CD14-positive monocyte (primary cell): ENCODE data around the gene PPM1M. TPM values are rescaled to one million over a fixed set of nuclear protein-coding genes. Genes with fewer than 3 reads are reported as not detected.
"Not testable (repeated sequence)": the region's sequence is repeated elsewhere in the genome, so short reads cannot be mapped to it uniquely, and the experiment has no call there.

Experiments used
- DNase-seq, 3 donors: peaks; one replicate each; pipeline ENCODE4 v3.0.0-alpha.2; 2011 to 2022
- H2AFZ ChIP-seq: 2 replicates; pipeline ENCODE4 v1.6.0; 2012; ENCODE audit warnings: mild to moderate bottlenecking, low read depth, low read length, inconsistent platforms; ENCODE audit not compliant: insufficient read depth, poor library complexity, severe bottlenecking
- H3K27ac ChIP-seq, 2 donors: 1 replicate in 1 of 2; 2 replicates in 1 of 2; pipeline ENCODE4 v1.5.1; 2012 to 2013; ENCODE audit warnings: low read length in 2 of 2, control low read depth in 1 of 2, inconsistent platforms in 1 of 2, low read depth in 1 of 2, mild to moderate bottlenecking in 1 of 2
- H3K27me3 ChIP-seq, 2 donors: one replicate each; pipeline versions ENCODE4 v1.6.0 to v1.6.1; 2011 to 2013; ENCODE audit warnings: low read length in 2 of 2; ENCODE audit not compliant: control insufficient read depth in 2 of 2, insufficient read depth in 2 of 2
- H3K36me3 ChIP-seq, 2 donors: replicated peaks in 1 of 2; 1 replicate in 1 of 2; 2 replicates in 1 of 2; pipeline versions ENCODE4 v1.5.1 to v1.6.1; 2012 to 2013; ENCODE audit warnings: low read length in 2 of 2, control low read depth in 1 of 2, inconsistent platforms in 1 of 2, mild to moderate bottlenecking in 1 of 2; ENCODE audit not compliant: insufficient read depth in 2 of 2, control insufficient read depth in 1 of 2
- H3K4me1 ChIP-seq, 2 donors: 1 replicate in 1 of 2; 2 replicates in 1 of 2; pipeline versions ENCODE4 v1.5.1 to v1.6.1; 2012 to 2013; ENCODE audit warnings: low read length in 2 of 2, control low read depth in 1 of 2, inconsistent platforms in 1 of 2, mild to moderate bottlenecking in 1 of 2, moderate library complexity in 1 of 2; ENCODE audit not compliant: insufficient read depth in 2 of 2, control insufficient read depth in 1 of 2
- H3K4me2 ChIP-seq: replicated peaks from 2 replicates; pipeline ENCODE3; 2012; ENCODE audit warnings: low read length, moderate library complexity, mild to moderate bottlenecking; ENCODE audit not compliant: poor library complexity, severe bottlenecking; ENCODE audit errors: extremely low read depth
- H3K4me3 ChIP-seq, 3 experiments: fragments of 200-600 bp in 1 of 3; sonication (generic) in 1 of 3; replicated peaks in 1 of 3; 1 replicate in 2 of 3; 2 replicates in 1 of 3; pipeline ENCODE4 v1.5.1; 2011 to 2013; ENCODE audit warnings: low read length in 3 of 3, mild to moderate bottlenecking in 3 of 3, control low read depth in 2 of 3, low read depth in 2 of 3, inconsistent platforms in 1 of 3, moderate library complexity in 1 of 3
- H3K79me2 ChIP-seq: 2 replicates; pipeline ENCODE4 v1.6.0; 2012; ENCODE audit warnings: mild to moderate bottlenecking, control low read depth, inconsistent platforms, low read length, moderate library complexity; ENCODE audit not compliant: insufficient read depth
- H3K9ac ChIP-seq: 2 replicates; pipeline ENCODE4 v1.6.0; 2017; ENCODE audit warnings: low read length, mild to moderate bottlenecking; ENCODE audit not compliant: insufficient read depth, poor library complexity, severe bottlenecking
- H3K9me3 ChIP-seq, 2 donors: replicated peaks in 1 of 2; 1 replicate in 1 of 2; 2 replicates in 1 of 2; pipeline versions ENCODE4 v1.5.1 to v1.6.1; 2012 to 2013; ENCODE audit warnings: low read length in 2 of 2, control low read depth in 1 of 2; ENCODE audit not compliant: control insufficient read depth in 1 of 2, insufficient read depth in 1 of 2
- H4K20me1 ChIP-seq: 2 replicates; pipeline ENCODE4 v1.6.0; 2012; ENCODE audit warnings: mild to moderate bottlenecking, low read length, control low read depth, moderate library complexity; ENCODE audit not compliant: insufficient read depth
- H3K27ac Mint-ChIP-seq, 7 donors: one replicate each; pipeline ENCODE4 v1.8.0; 2020; ENCODE audit warnings: mild to moderate bottlenecking in 7 of 7, mixed read lengths in 7 of 7, moderate library complexity in 6 of 7, inconsistent platforms in 2 of 7
- H3K27me3 Mint-ChIP-seq, 3 donors: one replicate each; pipeline ENCODE4 v1.8.0; 2021 to 2022; ENCODE audit warnings: low read depth in 3 of 3, mild to moderate bottlenecking in 3 of 3, mixed read lengths in 3 of 3, moderate library complexity in 3 of 3, inconsistent platforms in 1 of 3
- H3K36me3 Mint-ChIP-seq, 2 donors: one replicate each; pipeline ENCODE4 v1.8.0; 2020; ENCODE audit warnings: mixed read lengths in 2 of 2, inconsistent platforms in 1 of 2, mild to moderate bottlenecking in 1 of 2
- H3K4me1 Mint-ChIP-seq: one replicate; pipeline ENCODE4 v1.8.0; 2020; ENCODE audit warnings: mild to moderate bottlenecking, mixed read lengths
- H3K4me3 Mint-ChIP-seq, 2 donors: one replicate each; pipeline ENCODE4 v1.8.0; 2020; ENCODE audit warnings: mild to moderate bottlenecking in 2 of 2, mixed read lengths in 2 of 2, moderate library complexity in 1 of 2
- H3K9me3 Mint-ChIP-seq, 7 donors: one replicate each; pipeline ENCODE4 v1.8.0; 2020 to 2022; ENCODE audit warnings: mixed read lengths in 7 of 7, mild to moderate bottlenecking in 6 of 7, moderate library complexity in 6 of 7, inconsistent platforms in 2 of 7
- WGBS: methylation state at CpG from one replicate; pipeline ENCODE4 v1.1.5; 2013; ENCODE audit warnings: missing lambda C conversion rate; ENCODE audit not compliant: insufficient coverage; 5-methylcytosine and 5-hydroxymethylcytosine counted together
- intact Hi-C, 2 donors: fragments of 100-400 bp; cut with micrococcal nuclease; formaldehyde crosslinking; loops; one replicate each; pipeline versions ENCODE4 v1.15.0 to v1.15.1; 2023
- polyA plus RNA-seq, 3 donors: library from polyadenylated mRNA; depleted of rRNA in 1 of 3; unstranded in 2 of 3; stranded (reverse) in 1 of 3; fragments of 300-500 nt in 2 of 3; fragments of >200 nt in 1 of 3; fragmentation: Illumina TruSeq in 2 of 3; gene quantifications; 1 replicate in 2 of 3; 2 replicates in 1 of 3; pipeline ENCODE4 v1.2.3, GENCODE V29; 2012 to 2021
- TF ChIP-seq, protein P1 (sequence below): fragments of 200-600 bp; IDR thresholded peaks from one replicate; pipeline ENCODE4 v1.8.0; 2022; ENCODE audit warnings: antibody characterized with exemption, mild to moderate bottlenecking

The PPM1M gene
- polyA plus RNA-seq, 3 donors, result 92.8 to 144 (median 120) TPM

DNA sequence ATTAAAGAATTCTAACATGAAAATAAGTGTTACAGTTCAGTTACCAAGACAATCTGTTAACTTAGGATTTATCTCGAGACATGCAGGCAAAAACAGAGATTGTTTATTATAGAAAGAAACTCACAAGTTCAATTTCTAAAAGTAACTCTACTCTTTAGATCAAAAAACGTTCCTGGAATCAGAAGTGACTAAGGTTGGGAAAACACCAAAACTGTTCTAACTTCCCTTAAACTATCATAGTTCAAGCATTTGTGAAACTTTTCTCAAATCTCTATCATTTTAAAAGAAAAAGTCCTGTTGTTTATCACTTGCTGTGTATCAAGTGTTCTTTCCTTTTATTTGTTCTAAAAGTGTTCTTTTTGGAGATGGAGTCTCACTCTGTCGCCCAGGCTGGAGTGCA, 24.2 kb downstream of the PPM1M start:
- TF ChIP-seq, protein P1, sequence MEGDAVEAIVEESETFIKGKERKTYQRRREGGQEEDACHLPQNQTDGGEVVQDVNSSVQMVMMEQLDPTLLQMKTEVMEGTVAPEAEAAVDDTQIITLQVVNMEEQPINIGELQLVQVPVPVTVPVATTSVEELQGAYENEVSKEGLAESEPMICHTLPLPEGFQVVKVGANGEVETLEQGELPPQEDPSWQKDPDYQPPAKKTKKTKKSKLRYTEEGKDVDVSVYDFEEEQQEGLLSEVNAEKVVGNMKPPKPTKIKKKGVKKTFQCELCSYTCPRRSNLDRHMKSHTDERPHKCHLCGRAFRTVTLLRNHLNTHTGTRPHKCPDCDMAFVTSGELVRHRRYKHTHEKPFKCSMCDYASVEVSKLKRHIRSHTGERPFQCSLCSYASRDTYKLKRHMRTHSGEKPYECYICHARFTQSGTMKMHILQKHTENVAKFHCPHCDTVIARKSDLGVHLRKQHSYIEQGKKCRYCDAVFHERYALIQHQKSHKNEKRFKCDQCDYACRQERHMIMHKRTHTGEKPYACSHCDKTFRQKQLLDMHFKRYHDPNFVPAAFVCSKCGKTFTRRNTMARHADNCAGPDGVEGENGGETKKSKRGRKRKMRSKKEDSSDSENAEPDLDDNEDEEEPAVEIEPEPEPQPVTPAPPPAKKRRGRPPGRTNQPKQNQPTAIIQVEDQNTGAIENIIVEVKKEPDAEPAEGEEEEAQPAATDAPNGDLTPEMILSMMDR, result no peak
- Histone ChIP-seq H3K4me3 (peak overlapping the region in 1 of 3 experiments; percentile 61), H3K79me2 (peaks cover 96% of the 10 kb centered on the region), H3K36me3 (peaks cover 51 to 81% of the 10 kb centered on the region in 2 donors), H3K4me2 (peak overlapping the region; percentile 63), H3K4me1 (peaks cover 34 to 53% of the 10 kb centered on the region in 2 donors), H3K9me3 (no peaks in the 10 kb centered on the region), H4K20me1 (peaks cover 98% of the 10 kb centered on the region), H2AFZ (no peak overlapping the region), H3K27ac (peak overlapping the region; percentile 73 to 90), H3K27me3 (no peaks in the 10 kb centered on the region), H3K9ac (peak overlapping the region; percentile 52)
- Mint-ChIP-seq H3K27me3 (no peaks in the 10 kb centered on the region), H3K4me3 (peak overlapping the region; percentile 55 to 80), H3K9me3 (no peaks in the 10 kb centered on the region), H3K27ac (peak overlapping the region; percentile 93 to 98 (median 95)), H3K4me1 (peaks cover 50% of the 10 kb centered on the region), H3K36me3 (peaks cover 56 to 78% of the 10 kb centered on the region in 2 donors)
- intact Hi-C loops, result no loop called here
- 100% methylated on average over 1 of the region's 3 CpGs for WGBS
- DNase-seq, result peak in 2 of 3 donors; percentile 49 to 58

DNA sequence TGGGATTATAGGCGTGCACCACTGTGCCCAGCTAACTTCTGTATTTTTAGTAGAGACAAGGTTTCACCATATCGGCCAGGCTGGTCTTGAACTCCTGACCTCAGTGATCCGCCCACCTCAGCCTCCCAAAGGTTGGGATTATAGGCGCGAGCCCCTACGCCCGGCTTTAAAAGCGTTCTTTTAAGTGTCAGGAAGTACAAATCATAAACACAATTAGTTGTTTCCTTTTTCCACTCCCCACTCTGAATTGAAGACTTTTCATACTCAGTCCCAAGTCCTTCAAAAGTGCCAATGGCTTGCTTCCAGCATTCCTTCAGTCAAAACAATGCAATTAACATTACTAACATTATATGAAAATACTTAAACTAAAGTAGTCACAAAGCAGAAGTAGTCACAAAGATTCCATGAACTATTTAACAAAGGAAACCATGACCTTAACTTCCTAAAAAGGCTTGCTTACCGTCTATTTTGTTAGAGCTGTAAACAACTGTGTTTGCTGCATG, 24.7 kb downstream of the PPM1M start:
- 0% methylated on average over 1 of the region's 9 CpGs for WGBS

DNA sequence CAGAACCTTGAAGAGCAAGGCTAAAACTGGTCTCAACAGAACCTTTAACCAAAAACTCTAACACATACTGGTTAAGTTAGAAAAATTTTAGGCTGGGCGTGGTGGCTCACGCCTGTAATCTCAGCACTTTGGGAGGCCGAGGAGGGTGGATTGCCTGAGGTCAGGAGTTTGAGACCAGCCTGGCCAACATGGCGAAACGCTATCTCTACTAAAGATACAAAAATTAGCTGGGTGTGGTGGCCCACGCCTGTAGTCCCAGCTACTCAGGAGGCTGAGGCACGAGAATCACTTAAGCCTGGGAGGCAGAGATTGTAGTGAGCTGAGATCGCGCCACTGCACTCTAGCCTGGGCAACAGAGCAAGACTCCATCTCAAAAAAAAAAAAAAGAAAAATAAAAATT, 26.6 kb downstream of the PPM1M start:
- Histone ChIP-seq H3K36me3 (peaks cover 32 to 66% of the 10 kb centered on the region in 2 donors), H3K79me2 (peaks cover 100% of the 10 kb centered on the region), H3K27ac (peak overlapping the region in 1 of 2 donors; percentile 90), H3K4me1 (peaks cover 49 to 72% of the 10 kb centered on the region in 2 donors), H4K20me1 (peaks cover 97% of the 10 kb centered on the region)
- Mint-ChIP-seq H3K27ac (peak overlapping the region in 5 of 7 donors; percentile 2 to 98 (median 41)), H3K36me3 (peaks cover 46 to 75% of the 10 kb centered on the region in 2 donors), H3K4me1 (peaks cover 71% of the 10 kb centered on the region)
- DNase-seq, intact Hi-C loops, H3K27me3 ChIP-seq, H3K9ac ChIP-seq, H3K9me3 Mint-ChIP-seq, H3K4me2 ChIP-seq, H2AFZ ChIP-seq, H3K4me3 Mint-ChIP-seq, H3K27me3 Mint-ChIP-seq, H3K4me3 ChIP-seq, H3K9me3 ChIP-seq: not testable (repeated sequence)
- WGBS, result no CpG with 5 or more reads among the region's 9 CpGs

More for the DNA sequence above, 24.7 kb downstream of the PPM1M start:
- Histone ChIP-seq H3K79me2 (peaks cover 97% of the 10 kb centered on the region), H3K4me2 (peak overlapping the region; percentile 63), H3K9me3 (no peaks in the 10 kb centered on the region), H3K4me3 (peak overlapping the region in 1 of 3 experiments; percentile 61), H3K36me3 (peaks cover 50 to 78% of the 10 kb centered on the region in 2 donors), H3K27me3 (no peaks in the 10 kb centered on the region), H2AFZ (no peak overlapping the region), H4K20me1 (peaks cover 98% of the 10 kb centered on the region), H3K27ac (peak overlapping the region; percentile 73 to 90), H3K4me1 (peaks cover 34 to 54% of the 10 kb centered on the region in 2 donors), H3K9ac (peak overlapping the region; percentile 52)
- peak overlapping the region; percentile 93 to 98 (median 95) for H3K27ac Mint-ChIP-seq
- no peaks in the 10 kb centered on the region for H3K9me3 Mint-ChIP-seq
- intact Hi-C loops, result no loop called here
- DNase-seq, result peak; percentile 38 to 68 (median 53)
- H3K4me1 Mint-ChIP-seq, result peaks cover 52% of the 10 kb centered on the region
- peaks cover 58 to 78% of the 10 kb centered on the region in 2 donors for H3K36me3 Mint-ChIP-seq
- H3K4me3 Mint-ChIP-seq, result peak overlapping the region; percentile 55 to 80
- TF ChIP-seq, protein P1, result no peak
- no peaks in the 10 kb centered on the region for H3K27me3 Mint-ChIP-seq
